Breast epithelium (tissue), 3 donors: ENCODE results near the gene RBBP8NL.

Experiments used
- CTCF ChIP-seq, 3 donors: fragments of 450-650 bp; IDR thresholded peaks; one replicate each; pipeline ENCODE4 v1.5.1; 2016 to 2017; ENCODE audit warnings: antibody characterized with exemption in 3 of 3, mild to moderate bottlenecking in 3 of 3, moderate library complexity in 3 of 3
- POLR2A ChIP-seq: fragments of 450-650 bp; IDR thresholded peaks from one replicate; pipeline ENCODE4 v1.6.1; 2016; ENCODE audit warnings: antibody characterized with exemption, mild to moderate bottlenecking, moderate library complexity
- POLR2AphosphoS5 ChIP-seq, 3 donors: sonication (generic); formaldehyde crosslinking; IDR thresholded peaks; one replicate each; pipeline ENCODE4 v1.6.1; 2017; ENCODE audit warnings: antibody characterized with exemption in 3 of 3

GRCh38 chr20:62393335-62393665, 34.0 kb downstream of the RBBP8NL start:
- TF ChIP-seq POLR2A (no peak), CTCF (IDR thresholded peaks at IDR 0.05) (no peak), POLR2AphosphoS5 (IDR thresholded peaks at IDR 0.05) (no peak)
